Measurements from ENCODE around the gene STAT5A. TPM values are rescaled to one million over a fixed set of nuclear protein-coding genes. Genes with fewer than 3 reads are reported as not detected.

The STAT5A gene
- total RNA-seq, 1 experiment from 2014 or later = 6.4 TPM

DNA sequence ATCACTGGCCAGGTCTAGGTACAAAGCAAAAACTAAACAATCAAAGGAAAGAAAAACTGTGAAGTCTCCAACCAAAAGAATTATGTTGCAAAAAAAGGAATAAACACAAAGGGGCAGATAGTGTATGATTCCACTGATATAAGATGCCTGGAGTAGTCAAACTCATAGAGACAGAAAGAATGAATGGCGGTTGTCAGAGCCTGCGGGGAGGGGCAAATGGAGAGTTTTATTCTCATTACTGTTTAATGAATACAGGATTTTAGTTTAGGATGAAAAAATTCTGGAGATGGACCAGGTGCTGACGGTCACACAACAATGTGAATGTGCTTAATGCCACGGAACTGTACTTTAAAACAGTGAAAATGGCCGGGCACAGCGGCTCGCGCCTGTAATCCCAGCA, 32.9 kb upstream of the STAT5A start:
- 0 out of 2 replicates have a peak, but pooled peaks cover 1% of the 10 kb centered on the region for H3K79me2 ChIP-seq (ENCODE audit: insufficient read depth, low read length)
- H3K56ac ChIP-seq (ENCODE audit: insufficient read length, low read depth, low read length) = no peak overlapping the region
- H3K23ac ChIP-seq (ENCODE audit: insufficient read length, low read depth, low read length) = no peak overlapping the region
- no peak overlapping the region for H2BK120ac ChIP-seq (ENCODE audit: low read depth, low read length, poor library complexity, severe bottlenecking)
- no peaks in the 10 kb centered on the region for H4K20me1 ChIP-seq (ENCODE audit: control insufficient read depth, insufficient read depth, insufficient read length)
- no peak overlapping the region for H2BK20ac ChIP-seq (ENCODE audit: low read depth, low read length, poor library complexity, severe bottlenecking)
- Mint-ChIP-seq H3K4me3 (no peak overlapping the region), H3K27ac (peak overlapping the region in 2 of 3 experiments; percentile 12; a peak in 1 of 7 replicates), H3K9me3 (no peaks in the 10 kb centered on the region), H3K27me3 (ENCODE audit: low read depth) (no peaks in the 10 kb centered on the region), H3K4me1 (peaks cover 11 to 18% of the 10 kb centered on the region in 2 experiments), H3K36me3 (ENCODE audit: insufficient read depth in 1 of 3, low read depth in 3 of 3) (no peaks in the 10 kb centered on the region)
- no peak overlapping the region for H2BK12ac ChIP-seq (ENCODE audit: insufficient read length, low read depth, low read length)
- H3K14ac ChIP-seq (ENCODE audit: insufficient read depth, low read length) = no peak overlapping the region
- H2BK5ac ChIP-seq (ENCODE audit: insufficient read length, low read length) = no peak overlapping the region
- no peak overlapping the region for H3K18ac ChIP-seq (ENCODE audit: insufficient read length, low read depth, low read length)
- H3K23me2 ChIP-seq (ENCODE audit: insufficient read length, low read depth, low read length, poor library complexity, severe bottlenecking) = no peaks in the 10 kb centered on the region
- WGBS (ENCODE audit: extremely low coverage, insufficient read length, low lambda C conversion rate) = no CpG with 5 or more reads among the region's 8 CpGs
- no peaks in the 10 kb centered on the region for H3K9me3 ChIP-seq (ENCODE audit: control insufficient read depth, low read depth, low read length)
- no peak overlapping the region for H4K91ac ChIP-seq (ENCODE audit: insufficient read length, low read depth, low read length)
- H3K4me2 ChIP-seq (ENCODE audit: insufficient read depth, insufficient read length, low read length) = no peak overlapping the region
- no peaks in the 10 kb centered on the region for H3K27me3 ChIP-seq (ENCODE audit: insufficient read depth, low read length)
- H4K8ac ChIP-seq (replicated peaks; ENCODE audit: insufficient read length, low read depth, low read length) = no peak overlapping the region
- H4K5ac ChIP-seq (ENCODE audit: insufficient read length, low read depth, low read length) = no peak overlapping the region
- no peak overlapping the region for H2AFZ ChIP-seq (ENCODE audit: low read length)
- TF ChIP-seq, protein P1, sequence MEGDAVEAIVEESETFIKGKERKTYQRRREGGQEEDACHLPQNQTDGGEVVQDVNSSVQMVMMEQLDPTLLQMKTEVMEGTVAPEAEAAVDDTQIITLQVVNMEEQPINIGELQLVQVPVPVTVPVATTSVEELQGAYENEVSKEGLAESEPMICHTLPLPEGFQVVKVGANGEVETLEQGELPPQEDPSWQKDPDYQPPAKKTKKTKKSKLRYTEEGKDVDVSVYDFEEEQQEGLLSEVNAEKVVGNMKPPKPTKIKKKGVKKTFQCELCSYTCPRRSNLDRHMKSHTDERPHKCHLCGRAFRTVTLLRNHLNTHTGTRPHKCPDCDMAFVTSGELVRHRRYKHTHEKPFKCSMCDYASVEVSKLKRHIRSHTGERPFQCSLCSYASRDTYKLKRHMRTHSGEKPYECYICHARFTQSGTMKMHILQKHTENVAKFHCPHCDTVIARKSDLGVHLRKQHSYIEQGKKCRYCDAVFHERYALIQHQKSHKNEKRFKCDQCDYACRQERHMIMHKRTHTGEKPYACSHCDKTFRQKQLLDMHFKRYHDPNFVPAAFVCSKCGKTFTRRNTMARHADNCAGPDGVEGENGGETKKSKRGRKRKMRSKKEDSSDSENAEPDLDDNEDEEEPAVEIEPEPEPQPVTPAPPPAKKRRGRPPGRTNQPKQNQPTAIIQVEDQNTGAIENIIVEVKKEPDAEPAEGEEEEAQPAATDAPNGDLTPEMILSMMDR (conservative IDR thresholded peaks at IDR 0.05) = no peak
- no peak overlapping the region for H2BK15ac ChIP-seq (ENCODE audit: low read depth, low read length)
- H3K4me1 ChIP-seq (ENCODE audit: insufficient read depth, low read length) = no peaks in the 10 kb centered on the region
- no peaks in the 10 kb centered on the region for H3K79me1 ChIP-seq (ENCODE audit: insufficient read depth, low read depth, low read length, poor library complexity, severe bottlenecking)
- no peak overlapping the region for H2AK5ac ChIP-seq (ENCODE audit: insufficient read length, low read length)
- no peak overlapping the region for H3T11ph ChIP-seq (ENCODE audit: low read length)
- H3K27ac ChIP-seq (ENCODE audit: insufficient read length, low read depth, low read length) = no peak overlapping the region
- no peak for DNase-seq
- no peak overlapping the region for H3K9ac ChIP-seq (ENCODE audit: extremely low read depth, insufficient read length, low read length)
- no peak overlapping the region for H3K4ac ChIP-seq (ENCODE audit: low read depth, low read length)
